ENCODE measurements around the gene ATP6V1G2.
A peak's percentile ranks its signal among the peaks of the same experiment; 100 is the strongest.

Gene ATP6V1G2

DNA sequence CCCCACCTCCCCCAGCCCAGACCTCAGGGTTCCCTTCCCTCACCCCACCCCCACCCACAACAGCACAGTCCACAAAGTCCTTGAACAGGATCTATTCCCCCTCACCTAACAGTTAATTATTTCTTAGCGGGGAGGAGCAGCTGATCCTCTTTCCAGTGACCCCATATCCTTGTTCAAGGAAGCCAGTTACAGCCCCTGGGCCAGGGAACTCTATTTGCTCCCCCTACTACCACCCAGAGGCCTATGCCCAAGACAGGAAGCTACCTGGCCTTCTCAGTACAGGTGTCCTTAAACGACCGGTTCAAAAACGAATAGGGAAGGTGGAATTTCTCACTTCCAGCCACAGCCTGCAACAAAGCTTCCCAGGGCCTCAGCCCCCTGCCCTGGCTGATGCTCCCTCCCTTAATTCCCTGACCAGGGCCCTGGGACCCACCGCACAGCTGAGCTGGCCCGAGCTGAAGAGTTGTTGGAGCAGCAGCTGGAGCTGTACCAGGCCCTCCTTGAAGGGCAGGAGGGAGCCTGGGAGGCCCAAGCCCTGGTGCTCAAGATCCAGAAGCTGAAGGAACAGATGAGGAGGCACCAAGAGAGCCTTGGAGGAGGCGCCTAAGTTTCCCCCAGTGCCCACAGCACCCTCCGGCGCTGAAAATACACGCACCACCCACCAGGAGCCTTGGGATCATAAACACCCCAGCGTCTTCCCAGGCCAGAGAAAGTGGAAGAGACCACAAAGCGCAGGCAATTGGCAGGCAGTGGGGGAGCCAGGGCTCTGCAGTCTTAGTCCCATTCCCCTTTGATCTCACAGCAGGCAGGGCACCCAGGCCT, 16.9 kb downstream of the ATP6V1G2 start:
- Histone ChIP-seq H3K36me3 (ENCODE audit: control insufficient read depth in 2 of 2, insufficient read depth in 1 of 2, low read length in 2 of 2) (peaks cover 42 to 56% of the 10 kb centered on the region in 2 experiments), H3K9me3 (ENCODE audit: control insufficient read depth, insufficient read depth, low read depth, low read length) (no peaks in the 10 kb centered on the region), H3K27ac (ENCODE audit: extremely low read depth, low read depth, low read length) (no peak overlapping the region), H3K4me3 (ENCODE audit: low read depth, low read length) (no peak overlapping the region), H3K4me1 (ENCODE audit: control insufficient read depth, insufficient read depth, low read length) (peaks cover 3% of the 10 kb centered on the region)
- ChIA-PET CTCF (interaction anchor here (0.6 to 2.7 kb wide), 7 partner anchors 12 to 70 kb away, joined by 3 to 26 read pairs (median 4); partner anchors contain the start of gene DDX39B), POLR2A (interaction anchor here (0.6 to 6.3 kb wide), 14 partner anchors 9 to 656 kb away, joined by 3 to 112 read pairs (median 6); partner anchors contain the start of genes C6orf47, DDX39B, HSPA1A and HSPA1B)
- TF ChIP-seq ZNF324 (tag by site-specific recombination; IDR thresholded peaks at IDR 0.05) (no peak), SP7 (tag by site-specific recombination; IDR thresholded peaks at IDR 0.05) (no peak), ZNF707 (tag by site-specific recombination; IDR thresholded peaks at IDR 0.05) (no peak), ZNF138 (tag by site-specific recombination; IDR thresholded peaks at IDR 0.05; ENCODE audit: borderline replicate concordance) (no peak), ZNF404 (tag by site-specific recombination; IDR thresholded peaks at IDR 0.05) (no peak), IKZF3 (tag by site-specific recombination; IDR thresholded peaks at IDR 0.05) (peak; percentile 52; the same call in 1 of the 2 replicates), ZBTB1 (tag by site-specific recombination; IDR thresholded peaks at IDR 0.05) (no peak), ZNF391 (tag by site-specific recombination; IDR thresholded peaks at IDR 0.05; ENCODE audit: borderline replicate concordance, low read depth) (no peak), KLF8 (tag by site-specific recombination; IDR thresholded peaks at IDR 0.05) (no peak; the same call in 1 of the 2 replicates), RBAK (tag by site-specific recombination; IDR thresholded peaks at IDR 0.05) (no peak), ZBTB20 (tag by site-specific recombination; IDR thresholded peaks at IDR 0.05) (no peak), ZNF146 (tag by site-specific recombination; IDR thresholded peaks at IDR 0.05) (no peak), GLIS2 (tag by site-specific recombination; IDR thresholded peaks at IDR 0.05) (no peak), ZNF521 (tag by site-specific recombination; IDR thresholded peaks at IDR 0.05) (no peak), BCL11A (tag by site-specific recombination; IDR thresholded peaks at IDR 0.05; ENCODE audit: low read depth) (no peak), ZFP3 (tag by site-specific recombination; IDR thresholded peaks at IDR 0.05; ENCODE audit: low read depth) (no peak), MEIS1 (CRISPR knock-in tag; IDR thresholded peaks at IDR 0.05; ENCODE audit: borderline replicate concordance) (no peak), ZSCAN30 (tag by site-specific recombination; IDR thresholded peaks at IDR 0.05) (peak; percentile 8; the same call in 1 of the 2 replicates), ZNF23 (tag by site-specific recombination; IDR thresholded peaks at IDR 0.05; ENCODE audit: borderline replicate concordance) (no peak), ZBTB8A (tag by site-specific recombination; IDR thresholded peaks at IDR 0.05) (no peak), ZNF157 (tag by site-specific recombination; IDR thresholded peaks at IDR 0.05) (no peak), ZEB2 (tag by site-specific recombination; IDR thresholded peaks at IDR 0.05) (peak; percentile 68)
- TF ChIP-seq, protein P1, sequence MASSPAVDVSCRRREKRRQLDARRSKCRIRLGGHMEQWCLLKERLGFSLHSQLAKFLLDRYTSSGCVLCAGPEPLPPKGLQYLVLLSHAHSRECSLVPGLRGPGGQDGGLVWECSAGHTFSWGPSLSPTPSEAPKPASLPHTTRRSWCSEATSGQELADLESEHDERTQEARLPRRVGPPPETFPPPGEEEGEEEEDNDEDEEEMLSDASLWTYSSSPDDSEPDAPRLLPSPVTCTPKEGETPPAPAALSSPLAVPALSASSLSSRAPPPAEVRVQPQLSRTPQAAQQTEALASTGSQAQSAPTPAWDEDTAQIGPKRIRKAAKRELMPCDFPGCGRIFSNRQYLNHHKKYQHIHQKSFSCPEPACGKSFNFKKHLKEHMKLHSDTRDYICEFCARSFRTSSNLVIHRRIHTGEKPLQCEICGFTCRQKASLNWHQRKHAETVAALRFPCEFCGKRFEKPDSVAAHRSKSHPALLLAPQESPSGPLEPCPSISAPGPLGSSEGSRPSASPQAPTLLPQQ (tag by site-specific recombination; IDR thresholded peaks at IDR 0.05), result peak; percentile 68; the same call in 1 of the 2 replicates
- TF ChIP-seq, protein P2, sequence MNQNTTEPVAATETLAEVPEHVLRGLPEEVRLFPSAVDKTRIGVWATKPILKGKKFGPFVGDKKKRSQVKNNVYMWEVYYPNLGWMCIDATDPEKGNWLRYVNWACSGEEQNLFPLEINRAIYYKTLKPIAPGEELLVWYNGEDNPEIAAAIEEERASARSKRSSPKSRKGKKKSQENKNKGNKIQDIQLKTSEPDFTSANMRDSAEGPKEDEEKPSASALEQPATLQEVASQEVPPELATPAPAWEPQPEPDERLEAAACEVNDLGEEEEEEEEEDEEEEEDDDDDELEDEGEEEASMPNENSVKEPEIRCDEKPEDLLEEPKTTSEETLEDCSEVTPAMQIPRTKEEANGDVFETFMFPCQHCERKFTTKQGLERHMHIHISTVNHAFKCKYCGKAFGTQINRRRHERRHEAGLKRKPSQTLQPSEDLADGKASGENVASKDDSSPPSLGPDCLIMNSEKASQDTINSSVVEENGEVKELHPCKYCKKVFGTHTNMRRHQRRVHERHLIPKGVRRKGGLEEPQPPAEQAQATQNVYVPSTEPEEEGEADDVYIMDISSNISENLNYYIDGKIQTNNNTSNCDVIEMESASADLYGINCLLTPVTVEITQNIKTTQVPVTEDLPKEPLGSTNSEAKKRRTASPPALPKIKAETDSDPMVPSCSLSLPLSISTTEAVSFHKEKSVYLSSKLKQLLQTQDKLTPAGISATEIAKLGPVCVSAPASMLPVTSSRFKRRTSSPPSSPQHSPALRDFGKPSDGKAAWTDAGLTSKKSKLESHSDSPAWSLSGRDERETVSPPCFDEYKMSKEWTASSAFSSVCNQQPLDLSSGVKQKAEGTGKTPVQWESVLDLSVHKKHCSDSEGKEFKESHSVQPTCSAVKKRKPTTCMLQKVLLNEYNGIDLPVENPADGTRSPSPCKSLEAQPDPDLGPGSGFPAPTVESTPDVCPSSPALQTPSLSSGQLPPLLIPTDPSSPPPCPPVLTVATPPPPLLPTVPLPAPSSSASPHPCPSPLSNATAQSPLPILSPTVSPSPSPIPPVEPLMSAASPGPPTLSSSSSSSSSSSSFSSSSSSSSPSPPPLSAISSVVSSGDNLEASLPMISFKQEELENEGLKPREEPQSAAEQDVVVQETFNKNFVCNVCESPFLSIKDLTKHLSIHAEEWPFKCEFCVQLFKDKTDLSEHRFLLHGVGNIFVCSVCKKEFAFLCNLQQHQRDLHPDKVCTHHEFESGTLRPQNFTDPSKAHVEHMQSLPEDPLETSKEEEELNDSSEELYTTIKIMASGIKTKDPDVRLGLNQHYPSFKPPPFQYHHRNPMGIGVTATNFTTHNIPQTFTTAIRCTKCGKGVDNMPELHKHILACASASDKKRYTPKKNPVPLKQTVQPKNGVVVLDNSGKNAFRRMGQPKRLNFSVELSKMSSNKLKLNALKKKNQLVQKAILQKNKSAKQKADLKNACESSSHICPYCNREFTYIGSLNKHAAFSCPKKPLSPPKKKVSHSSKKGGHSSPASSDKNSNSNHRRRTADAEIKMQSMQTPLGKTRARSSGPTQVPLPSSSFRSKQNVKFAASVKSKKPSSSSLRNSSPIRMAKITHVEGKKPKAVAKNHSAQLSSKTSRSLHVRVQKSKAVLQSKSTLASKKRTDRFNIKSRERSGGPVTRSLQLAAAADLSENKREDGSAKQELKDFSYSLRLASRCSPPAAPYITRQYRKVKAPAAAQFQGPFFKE (tag by site-specific recombination; IDR thresholded peaks at IDR 0.05; ENCODE audit: borderline replicate concordance), result no peak
- TF ChIP-seq, protein P3, sequence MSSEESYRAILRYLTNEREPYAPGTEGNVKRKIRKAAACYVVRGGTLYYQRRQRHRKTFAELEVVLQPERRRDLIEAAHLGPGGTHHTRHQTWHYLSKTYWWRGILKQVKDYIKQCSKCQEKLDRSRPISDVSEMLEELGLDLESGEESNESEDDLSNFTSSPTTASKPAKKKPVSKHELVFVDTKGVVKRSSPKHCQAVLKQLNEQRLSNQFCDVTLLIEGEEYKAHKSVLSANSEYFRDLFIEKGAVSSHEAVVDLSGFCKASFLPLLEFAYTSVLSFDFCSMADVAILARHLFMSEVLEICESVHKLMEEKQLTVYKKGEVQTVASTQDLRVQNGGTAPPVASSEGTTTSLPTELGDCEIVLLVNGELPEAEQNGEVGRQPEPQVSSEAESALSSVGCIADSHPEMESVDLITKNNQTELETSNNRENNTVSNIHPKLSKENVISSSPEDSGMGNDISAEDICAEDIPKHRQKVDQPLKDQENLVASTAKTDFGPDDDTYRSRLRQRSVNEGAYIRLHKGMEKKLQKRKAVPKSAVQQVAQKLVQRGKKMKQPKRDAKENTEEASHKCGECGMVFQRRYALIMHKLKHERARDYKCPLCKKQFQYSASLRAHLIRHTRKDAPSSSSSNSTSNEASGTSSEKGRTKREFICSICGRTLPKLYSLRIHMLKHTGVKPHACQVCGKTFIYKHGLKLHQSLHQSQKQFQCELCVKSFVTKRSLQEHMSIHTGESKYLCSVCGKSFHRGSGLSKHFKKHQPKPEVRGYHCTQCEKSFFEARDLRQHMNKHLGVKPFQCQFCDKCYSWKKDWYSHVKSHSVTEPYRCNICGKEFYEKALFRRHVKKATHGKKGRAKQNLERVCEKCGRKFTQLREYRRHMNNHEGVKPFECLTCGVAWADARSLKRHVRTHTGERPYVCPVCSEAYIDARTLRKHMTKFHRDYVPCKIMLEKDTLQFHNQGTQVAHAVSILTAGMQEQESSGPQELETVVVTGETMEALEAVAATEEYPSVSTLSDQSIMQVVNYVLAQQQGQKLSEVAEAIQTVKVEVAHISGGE (tag by site-specific recombination; conservative IDR thresholded peaks at IDR 0.05; ENCODE audit: low read depth), result no peak
- TF ChIP-seq, protein P4, sequence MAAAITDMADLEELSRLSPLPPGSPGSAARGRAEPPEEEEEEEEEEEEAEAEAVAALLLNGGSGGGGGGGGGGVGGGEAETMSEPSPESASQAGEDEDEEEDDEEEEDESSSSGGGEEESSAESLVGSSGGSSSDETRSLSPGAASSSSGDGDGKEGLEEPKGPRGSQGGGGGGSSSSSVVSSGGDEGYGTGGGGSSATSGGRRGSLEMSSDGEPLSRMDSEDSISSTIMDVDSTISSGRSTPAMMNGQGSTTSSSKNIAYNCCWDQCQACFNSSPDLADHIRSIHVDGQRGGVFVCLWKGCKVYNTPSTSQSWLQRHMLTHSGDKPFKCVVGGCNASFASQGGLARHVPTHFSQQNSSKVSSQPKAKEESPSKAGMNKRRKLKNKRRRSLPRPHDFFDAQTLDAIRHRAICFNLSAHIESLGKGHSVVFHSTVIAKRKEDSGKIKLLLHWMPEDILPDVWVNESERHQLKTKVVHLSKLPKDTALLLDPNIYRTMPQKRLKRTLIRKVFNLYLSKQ (tag by site-specific recombination; IDR thresholded peaks at IDR 0.05; ENCODE audit: borderline replicate concordance), result no peak

Measured in HEK293 (cell line).